Kidney epithelial cell (primary cell): ENCODE data around the gene ZNF326. TPM values are rescaled to one million over a fixed set of nuclear protein-coding genes. Genes with fewer than 3 reads are reported as not detected.

Experiments
- DNase-seq: peaks from one replicate; pipeline ENCODE4 v3.0.0-alpha.2; 2010; ENCODE audit warnings: low read depth
- H3K27me3 ChIP-seq: 2 replicates; pipeline ENCODE4 v1.6.0; 2011; ENCODE audit warnings: low read length; ENCODE audit not compliant: control insufficient read depth, insufficient read depth
- H3K36me3 ChIP-seq: 2 replicates; pipeline ENCODE4 v1.5.1; 2011; ENCODE audit warnings: low read length; ENCODE audit not compliant: control insufficient read depth, insufficient read depth
- H3K4me3 ChIP-seq: 2 replicates; pipeline ENCODE4 v1.5.1; 2011; ENCODE audit warnings: low read depth, mild to moderate bottlenecking, control low read depth, low read length
- total RNA-seq: library from RNA; depleted of rRNA; stranded (reverse); fragments of >200 nt; gene quantifications from 2 replicates; pipeline ENCODE4 v1.2.3, GENCODE V29; 2015
- TF ChIP-seq, protein P1 (sequence below): IDR thresholded peaks from 2 replicates; pipeline ENCODE4 v1.5.1; 2011; ENCODE audit warnings: mild to moderate bottlenecking, moderate library complexity, low read length, control low read depth, inconsistent platforms; ENCODE audit not compliant: insufficient read depth, poor library complexity, severe bottlenecking

ZNF326 gene
- total RNA-seq, 1 donor from 2014 or later, result 9.5 TPM

DNA sequence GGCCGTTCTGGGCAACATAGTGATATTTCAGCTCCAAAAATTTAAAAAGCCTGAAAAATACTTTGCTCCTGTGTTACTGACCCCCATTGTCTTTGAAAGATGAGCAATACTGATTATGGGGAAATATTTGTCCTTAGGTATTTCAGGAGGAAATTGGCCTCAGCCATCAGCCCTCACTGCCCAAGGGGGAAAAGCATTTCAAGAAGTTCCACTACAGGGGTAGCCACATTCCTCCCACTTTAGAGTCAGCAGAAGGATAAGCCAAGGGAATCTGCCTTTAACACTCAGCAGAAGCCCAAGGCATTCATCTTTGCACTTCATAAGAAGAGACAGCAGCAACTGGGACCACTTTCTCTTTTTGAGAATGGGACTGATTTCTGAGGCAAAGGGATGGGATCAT, 40.5 kb upstream of the ZNF326 start:
- TF ChIP-seq, protein P1, sequence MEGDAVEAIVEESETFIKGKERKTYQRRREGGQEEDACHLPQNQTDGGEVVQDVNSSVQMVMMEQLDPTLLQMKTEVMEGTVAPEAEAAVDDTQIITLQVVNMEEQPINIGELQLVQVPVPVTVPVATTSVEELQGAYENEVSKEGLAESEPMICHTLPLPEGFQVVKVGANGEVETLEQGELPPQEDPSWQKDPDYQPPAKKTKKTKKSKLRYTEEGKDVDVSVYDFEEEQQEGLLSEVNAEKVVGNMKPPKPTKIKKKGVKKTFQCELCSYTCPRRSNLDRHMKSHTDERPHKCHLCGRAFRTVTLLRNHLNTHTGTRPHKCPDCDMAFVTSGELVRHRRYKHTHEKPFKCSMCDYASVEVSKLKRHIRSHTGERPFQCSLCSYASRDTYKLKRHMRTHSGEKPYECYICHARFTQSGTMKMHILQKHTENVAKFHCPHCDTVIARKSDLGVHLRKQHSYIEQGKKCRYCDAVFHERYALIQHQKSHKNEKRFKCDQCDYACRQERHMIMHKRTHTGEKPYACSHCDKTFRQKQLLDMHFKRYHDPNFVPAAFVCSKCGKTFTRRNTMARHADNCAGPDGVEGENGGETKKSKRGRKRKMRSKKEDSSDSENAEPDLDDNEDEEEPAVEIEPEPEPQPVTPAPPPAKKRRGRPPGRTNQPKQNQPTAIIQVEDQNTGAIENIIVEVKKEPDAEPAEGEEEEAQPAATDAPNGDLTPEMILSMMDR, result no peak
- DNase-seq, result no peak
- Histone ChIP-seq H3K27me3 (no peaks in the 10 kb centered on the region), H3K36me3 (no peaks in the 10 kb centered on the region), H3K4me3 (no peak overlapping the region)

DNA sequence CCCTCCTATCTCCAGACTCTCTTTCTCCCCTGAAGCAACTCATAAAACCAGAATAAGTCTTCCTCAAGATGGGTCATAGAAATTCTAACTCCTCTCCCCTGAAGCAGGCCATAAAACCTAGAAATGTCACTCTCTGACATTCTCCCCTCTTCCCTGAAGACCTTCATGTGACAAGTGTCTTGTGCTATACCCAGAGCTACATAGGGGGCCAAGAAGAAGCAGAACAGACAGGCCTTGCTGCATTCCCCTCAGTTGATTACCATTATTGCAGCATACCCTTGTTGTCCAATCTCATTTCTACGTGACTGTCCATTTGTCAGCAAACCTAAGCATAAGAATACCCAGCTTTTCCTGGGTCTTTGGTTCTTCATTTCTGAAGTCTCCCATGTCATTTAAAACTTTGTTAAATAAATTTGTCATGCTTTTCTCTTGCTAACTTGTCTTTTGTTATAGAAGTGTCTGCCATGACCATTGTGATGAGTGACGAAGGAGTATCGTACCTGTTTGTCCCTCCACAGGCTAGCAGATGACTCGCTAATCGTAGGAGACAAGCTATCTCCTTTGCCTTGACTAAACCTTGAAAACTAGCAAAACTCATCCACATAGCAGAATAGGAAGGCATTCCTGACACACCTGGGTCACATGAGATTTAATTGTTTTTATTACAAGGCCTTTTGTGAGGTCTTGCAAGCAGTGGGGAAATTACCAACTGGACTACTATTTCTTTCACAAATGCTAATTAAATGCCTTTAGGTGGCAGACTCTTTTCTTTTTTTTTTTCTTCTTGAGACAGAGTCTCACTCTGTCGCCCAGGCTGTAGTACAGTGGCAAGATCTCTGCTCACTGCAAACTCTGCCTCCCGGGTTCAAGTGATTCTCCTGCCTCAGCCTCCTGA, 39.4 kb upstream of the ZNF326 start:
- Histone ChIP-seq H3K4me3 (no peak overlapping the region), H3K27me3 (no peaks in the 10 kb centered on the region), H3K36me3 (no peaks in the 10 kb centered on the region)
- TF ChIP-seq, protein P1, result no peak
- DNase-seq, result no peak

DNA sequence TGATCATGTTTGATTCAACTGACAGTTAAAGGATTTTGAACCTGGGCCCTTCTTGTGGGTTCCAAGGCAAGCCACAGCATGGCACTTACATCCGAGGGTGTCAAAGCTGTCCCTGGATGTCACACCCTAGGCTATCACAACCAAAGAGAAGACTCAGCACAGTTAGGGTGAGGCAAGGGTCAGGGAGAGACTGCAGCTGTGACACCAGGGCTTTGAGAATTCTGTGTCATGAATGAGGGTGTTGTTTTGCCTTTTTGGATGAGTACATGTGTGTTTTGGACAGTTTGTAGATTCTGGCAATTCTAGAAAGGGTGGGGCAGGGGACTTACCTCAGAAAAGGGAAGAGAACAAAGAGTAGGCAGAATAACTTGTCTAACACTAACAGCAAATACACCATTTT, 37.8 kb upstream of the ZNF326 start:
- TF ChIP-seq, protein P1, result no peak

DNA sequence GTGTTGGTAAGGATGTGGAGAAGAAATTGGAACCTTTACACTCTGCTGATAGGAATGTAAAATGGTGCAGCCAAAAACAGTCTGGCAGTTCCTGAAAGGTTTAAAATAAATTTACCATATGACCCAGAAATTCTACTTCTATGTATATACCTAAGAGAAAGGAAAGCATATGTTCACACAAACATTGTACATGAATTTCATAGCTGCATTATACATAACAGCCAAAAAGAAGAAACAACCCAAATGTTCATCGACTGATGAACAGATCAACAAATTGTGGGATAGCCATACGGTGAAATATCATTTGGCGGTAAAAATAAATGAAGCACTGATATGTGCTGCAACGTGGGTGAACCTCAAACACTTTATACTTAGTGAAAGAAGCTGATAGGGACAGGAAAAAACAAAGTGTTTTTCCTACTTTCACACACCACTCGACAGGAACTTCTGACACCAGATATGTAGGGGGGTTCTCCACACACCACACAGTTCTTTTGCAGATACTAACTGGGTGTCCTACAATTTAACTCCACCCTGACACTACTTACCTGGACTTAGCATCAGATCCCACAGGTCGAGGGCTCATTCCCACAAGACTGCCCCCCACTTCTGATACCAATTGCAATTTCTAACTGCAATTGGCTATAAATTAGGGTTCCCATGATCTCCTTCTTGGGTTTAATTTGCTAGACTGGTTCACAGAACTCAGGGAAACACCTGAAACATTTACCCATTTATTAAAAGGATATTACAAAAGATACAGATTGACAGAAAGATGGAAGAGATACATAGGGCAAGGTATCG, 35.9 kb upstream of the ZNF326 start:
- no peaks in the 10 kb centered on the region for H3K36me3 ChIP-seq
- DNase-seq, result no peak
- TF ChIP-seq, protein P1, result no peak
- no peak overlapping the region for H3K4me3 ChIP-seq
- H3K27me3 ChIP-seq, result no peaks in the 10 kb centered on the region

More for the DNA sequence above, 37.8 kb upstream of the ZNF326 start:
- no peak for DNase-seq
- Histone ChIP-seq H3K36me3 (no peaks in the 10 kb centered on the region), H3K27me3 (no peaks in the 10 kb centered on the region), H3K4me3 (no peak overlapping the region)

DNA sequence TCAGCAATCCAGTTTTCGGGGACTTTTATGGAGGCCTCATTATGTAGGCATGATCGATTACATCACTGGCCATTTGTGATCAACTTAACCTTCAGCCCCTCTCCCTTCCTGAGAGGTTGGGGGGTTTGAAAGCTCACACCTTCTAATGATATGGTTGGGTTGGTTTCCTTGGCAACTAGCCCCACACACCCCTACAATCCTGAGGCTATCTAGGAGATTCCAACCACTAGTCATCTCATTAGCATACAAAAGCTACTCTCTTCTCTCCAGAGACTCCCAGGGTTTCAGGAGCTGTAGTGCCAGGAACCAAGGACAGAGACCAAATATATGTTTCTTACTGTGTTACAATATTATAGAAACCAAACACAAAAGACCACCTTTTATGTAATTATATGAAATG, 35.2 kb upstream of the ZNF326 start:
- Histone ChIP-seq H3K27me3 (no peaks in the 10 kb centered on the region), H3K4me3 (no peak overlapping the region), H3K36me3 (no peaks in the 10 kb centered on the region)
- TF ChIP-seq, protein P1, result no peak
- no peak for DNase-seq
